HG02763 (cell line): ENCODE data around the gene FCHSD1.
A peak's percentile ranks its signal among the peaks of the same experiment; 100 is the strongest.
"Not testable (repeated sequence)": the region's sequence is repeated elsewhere in the genome, so short reads cannot be mapped to it uniquely, and the experiment has no call there.

ENCODE experiments used
- ATAC-seq: cut with Tn5 transposase; IDR thresholded peaks from one replicate; pipeline ENCODE4 v1.9.1; 2021; ENCODE audit warnings: mild to moderate bottlenecking, moderate library complexity; ENCODE audit not compliant: unreplicated experiment

FCHSD1 gene

DNA sequence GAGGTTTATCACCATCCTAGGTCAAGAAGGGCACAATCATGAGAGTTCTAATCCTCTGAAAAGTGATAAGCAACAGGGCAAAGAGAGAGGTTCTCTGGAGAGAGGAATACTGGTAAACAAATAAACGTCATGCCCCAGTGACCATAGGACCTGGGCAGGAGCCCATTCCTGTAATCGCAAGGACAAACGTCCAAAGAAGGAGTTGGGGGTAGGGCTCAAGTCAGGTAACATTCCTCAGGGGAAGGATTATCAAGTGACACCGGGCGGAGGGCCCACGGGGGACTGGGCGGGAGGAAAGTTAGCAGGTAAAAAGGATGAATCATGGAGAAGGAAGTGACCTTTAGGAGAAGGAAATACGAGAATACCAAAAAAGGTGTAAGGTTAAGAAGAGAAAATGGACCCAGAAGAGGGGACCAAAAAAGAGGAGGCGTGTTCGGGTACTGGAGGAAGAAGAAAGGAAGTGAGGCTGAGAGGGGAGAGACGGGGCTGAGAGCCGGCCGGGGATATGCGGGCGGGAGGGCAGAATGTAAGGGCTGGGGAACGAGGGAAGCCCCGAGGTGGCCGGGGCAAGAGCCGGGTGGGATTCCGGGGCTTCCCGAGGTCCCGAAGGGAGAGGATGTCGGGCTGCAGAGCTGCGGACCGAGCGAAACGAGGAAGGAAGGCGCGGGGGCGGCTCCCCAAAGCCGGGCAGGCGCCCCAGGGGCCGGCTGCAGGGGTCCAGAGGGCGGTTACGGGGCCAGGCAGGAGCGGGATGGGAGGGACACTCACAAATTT lies 33.0 kb downstream of the FCHSD1 start:
- ATAC-seq = peak; percentile 28

DNA sequence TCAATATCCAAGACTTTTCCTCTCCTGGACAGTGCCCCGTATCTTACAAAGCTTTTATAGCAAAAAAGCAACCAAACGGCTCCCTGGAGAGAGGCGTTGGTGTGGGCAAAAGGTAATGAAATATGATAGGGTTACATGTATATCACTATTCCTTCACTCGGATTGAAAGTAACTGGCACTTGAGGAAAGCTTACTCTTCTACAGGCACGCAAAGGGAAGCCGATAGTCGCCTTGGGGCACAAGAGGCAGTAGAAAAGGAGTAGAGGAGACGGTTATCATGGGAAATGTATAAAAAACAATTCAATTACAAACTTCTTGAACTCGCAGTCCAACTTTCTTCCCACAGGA lies 33.6 kb downstream of the FCHSD1 start:
- no peak for ATAC-seq

DNA sequence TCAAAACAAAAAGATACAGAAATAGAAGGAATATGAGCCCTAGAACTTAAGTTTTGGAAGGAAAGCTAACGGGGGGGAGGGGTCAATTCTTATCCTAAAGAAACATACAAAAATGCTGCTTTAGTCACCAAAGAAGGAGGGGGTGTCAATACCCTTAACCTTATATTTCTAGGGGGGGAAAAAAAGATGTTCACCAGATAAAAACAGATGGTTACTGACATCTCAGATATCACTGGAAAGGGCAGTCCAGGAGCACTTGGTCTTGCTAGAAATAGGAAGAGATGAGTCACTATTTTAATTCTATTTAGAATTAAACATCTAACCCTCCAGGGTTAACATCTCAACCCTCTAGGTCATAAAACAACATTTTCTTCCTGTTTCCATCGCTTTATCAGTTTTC lies 34.1 kb downstream of the FCHSD1 start:
- ATAC-seq = no peak

DNA sequence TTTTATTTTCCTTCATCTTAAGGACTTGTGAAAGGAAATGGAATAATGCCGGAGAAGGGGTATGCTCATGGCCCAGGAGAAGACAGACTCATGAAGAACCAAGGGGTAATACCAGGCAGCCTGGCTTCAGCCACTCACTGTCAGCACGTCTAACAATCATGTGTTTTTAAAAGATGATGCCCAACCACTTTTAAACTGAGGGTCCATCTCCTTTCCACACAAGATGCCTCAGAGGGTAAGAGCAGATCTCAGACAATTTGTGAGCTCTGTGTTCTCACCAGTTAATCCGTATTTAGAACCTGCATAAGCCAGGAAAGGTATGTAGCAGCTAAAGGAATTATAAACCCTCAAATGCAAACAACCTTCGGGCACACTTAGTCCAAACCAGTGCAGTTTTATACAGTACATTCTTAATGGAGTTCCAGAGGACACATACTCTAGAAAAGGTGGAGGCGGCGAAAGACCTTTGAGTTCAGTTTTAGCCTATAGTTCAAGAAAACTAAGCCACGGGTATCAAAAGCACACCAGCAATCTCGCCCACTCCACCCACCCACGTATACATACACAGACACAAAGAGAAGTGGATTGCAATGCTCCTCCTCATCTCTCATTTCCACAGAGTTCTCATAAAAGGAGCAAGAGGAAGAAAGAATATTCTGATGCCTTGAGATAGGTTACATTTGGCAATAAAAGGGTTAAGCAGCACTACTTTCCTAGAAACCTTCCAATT lies 35.1 kb downstream of the FCHSD1 start:
- no peak for ATAC-seq

DNA sequence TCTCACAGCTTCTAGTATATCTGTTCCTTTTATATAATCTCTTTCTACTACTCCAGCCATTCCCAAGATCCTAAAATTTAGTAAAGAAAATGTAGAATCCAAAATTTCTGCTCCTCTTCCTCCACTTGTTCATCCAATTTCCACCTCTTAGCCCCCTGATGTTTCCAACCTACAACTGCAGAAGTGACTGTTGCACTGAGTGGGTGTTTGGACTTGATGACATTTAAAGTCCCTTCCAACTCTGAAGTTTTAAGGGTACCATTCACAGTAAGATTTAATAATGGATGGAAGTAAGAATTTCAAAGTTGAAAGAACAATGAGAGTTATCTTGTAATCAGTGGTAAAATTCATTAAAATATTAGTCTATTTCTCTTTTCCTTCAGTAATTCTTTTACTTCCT lies 37.9 kb downstream of the FCHSD1 start:
- ATAC-seq = no peak

DNA sequence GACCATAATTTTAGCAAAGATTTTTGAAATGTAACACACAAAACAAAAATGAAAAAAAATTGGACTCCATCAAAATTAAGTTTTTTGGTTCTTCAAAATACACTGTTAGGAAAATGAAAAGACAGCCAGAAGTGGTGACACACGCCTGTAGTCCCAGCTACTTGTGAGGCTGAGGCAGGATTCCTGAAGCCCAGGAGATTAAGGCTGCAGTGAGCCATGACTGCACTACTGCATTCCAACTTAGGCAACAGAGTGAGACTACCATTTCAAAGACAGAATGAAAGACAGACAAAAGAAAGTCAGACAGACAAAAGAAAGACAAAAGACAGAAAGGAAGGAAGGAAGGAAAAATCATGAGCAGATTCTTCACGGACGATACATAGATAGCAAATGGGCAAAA lies 39.9 kb downstream of the FCHSD1 start:
- no peak for ATAC-seq

DNA sequence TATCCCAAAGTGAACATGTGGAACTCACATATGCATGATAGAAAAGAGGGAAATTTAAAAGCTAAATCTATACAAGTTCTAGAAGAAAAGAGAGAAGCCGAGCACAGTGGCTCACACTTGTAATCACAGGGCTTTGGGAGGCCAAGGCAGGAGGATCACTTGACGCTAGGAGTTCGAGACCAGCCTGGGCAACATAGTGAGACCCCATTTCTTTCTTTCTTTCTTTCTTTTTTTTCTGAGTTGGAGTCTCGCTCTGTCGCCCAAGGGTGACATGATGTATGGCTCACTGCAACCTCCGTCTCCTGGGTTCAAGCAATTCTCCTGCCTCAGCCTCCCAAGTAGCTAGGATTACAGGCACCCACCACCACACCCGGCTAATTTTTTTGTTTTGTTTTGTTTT lies 41.3 kb downstream of the FCHSD1 start:
- not testable (repeated sequence) for ATAC-seq

DNA sequence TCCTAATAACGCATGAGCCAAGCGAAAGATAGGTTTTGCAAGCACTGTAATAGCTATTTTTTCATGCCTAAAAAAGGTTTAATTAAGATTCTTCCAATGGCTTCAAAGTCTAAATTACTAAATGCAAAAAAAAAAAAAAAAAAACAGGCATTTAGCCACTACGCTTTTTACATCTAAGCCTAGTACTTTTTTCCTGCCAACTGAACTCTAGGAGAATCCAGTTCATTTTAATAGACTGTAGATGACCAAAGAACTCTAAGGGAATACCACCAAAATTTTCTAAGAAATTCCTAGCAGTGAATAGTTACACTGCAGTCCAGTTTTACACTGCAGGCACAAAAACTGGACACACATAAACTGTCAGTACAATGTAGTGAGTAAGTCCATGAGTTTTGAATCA lies 42.2 kb downstream of the FCHSD1 start:
- ATAC-seq = no peak

DNA sequence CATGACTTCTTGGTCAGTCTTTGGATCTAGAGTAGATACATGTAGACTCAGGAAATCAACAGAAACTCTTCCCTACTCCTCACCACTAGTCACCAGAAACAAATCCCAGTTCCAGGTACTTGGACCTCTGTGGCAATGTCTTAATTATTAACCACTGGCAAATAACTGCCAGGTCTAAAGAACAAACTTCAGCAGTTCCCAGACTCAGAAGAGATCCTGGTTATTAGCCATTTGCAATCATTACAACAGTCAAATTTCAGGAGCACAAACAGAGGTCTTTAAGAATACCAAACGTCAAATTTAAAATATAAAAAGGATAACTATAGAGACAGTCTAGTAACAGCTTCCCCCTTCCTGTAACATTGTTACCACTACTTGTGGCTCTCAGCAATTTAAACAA lies 42.7 kb downstream of the FCHSD1 start:
- no peak for ATAC-seq

DNA sequence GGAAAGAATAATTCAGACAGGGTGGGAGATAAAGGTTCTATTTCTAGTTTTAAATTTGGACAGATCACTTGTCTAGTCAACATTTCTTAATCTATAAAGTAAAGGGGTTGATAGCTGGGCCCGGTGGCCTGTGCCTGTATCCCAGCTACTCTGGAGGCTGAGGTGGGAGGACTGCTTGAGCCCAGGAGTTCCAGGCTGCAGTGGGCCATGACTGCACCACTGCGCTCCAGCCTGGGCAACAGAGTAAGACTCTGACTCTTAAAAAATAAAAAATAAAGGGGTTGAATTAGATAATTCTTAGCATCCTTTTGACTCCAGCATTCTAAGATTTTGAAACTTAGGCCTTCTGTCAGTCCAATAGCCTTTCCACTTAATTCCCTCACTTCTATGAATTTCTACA lies 43.2 kb downstream of the FCHSD1 start:
- ATAC-seq = no peak

DNA sequence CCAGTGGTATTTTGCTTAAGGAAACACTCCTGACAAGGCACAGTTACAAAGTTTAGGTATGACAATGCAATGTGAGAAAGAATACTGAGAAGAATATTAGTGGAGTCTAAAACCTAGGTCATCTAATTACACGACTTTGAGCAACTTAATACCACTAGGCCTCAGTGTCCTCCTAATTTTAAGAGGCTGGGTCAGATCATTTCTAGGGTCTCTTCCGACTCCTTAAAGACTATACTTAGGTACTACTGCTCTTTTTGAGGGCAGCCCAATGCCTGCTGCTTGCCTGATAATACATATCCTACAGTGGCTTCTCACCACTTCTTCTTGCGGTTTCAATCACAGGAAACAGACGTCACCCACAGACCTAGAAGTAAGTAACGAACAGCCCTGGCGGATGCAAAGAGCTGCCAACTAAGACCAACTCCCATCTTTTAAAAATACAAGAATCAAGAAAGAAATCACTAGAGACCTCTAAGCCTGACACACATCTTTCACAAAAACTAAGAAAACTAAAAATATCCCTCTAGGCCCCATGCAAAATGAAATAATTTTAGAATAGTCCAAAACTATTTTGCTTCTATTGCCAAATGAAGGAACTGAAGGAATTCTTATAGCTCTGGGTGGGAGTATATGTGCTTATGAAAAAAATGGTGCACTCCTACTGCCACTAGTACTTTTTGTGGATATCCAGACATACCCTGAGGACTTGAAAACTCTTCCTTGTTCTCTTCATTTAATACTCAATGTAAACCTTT lies 45.5 kb downstream of the FCHSD1 start:
- peak; percentile 97 for ATAC-seq

DNA sequence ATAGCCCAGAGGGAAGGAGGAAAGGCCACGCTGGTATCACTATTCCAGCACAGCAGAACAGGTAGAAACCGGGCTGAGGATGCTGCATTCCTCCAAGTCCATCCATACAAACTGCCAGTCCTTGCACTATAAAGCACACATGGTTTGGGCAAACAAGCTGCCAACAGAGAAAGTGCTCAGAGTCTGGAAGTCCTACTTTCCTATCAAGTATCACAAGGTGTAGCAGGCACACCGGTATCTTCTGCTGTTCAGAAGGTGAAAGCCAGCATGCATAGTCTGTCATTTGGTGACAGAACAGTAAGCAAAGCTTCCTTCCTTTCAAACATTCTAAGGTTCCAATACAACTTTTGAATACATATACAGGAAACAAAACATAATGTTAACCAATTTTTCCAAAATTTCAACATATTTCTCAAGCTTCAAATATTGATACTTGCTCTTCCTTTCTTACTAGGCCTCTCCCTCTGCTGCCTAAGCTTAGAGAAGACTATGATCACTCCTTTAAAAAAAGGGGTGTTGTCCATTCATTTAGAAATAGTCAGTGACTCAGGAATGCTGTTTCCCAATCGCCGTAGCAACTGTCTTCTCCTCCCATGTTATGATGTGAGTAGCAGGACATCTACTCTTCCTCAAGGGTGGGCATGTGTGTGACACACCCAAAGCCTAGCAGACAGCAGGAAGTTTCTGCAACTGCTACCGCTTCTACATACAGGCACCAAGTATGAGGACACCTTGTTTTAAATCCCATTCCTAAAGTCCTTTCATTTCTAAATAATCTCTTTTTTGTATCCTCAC lies 47.1 kb downstream of the FCHSD1 start:
- no peak for ATAC-seq

DNA sequence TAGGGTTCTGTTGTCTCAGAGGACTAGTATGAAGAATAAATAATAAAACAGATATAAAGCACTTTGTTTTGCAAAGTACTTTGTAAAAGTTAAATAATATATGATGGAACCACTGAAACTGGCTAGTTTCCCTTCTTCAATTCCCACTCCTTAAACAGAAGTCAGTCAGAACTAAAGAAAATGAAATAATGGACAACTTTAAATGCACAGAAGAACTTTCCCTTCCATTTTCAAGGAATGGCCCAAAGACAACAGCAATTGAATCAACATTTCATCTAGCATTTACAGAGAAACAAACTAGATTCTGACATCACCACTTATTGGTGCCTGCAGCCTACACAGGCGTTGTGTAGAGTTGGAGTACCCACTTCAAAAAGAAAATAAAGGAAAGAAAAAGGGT lies 48.6 kb downstream of the FCHSD1 start:
- no peak for ATAC-seq

DNA sequence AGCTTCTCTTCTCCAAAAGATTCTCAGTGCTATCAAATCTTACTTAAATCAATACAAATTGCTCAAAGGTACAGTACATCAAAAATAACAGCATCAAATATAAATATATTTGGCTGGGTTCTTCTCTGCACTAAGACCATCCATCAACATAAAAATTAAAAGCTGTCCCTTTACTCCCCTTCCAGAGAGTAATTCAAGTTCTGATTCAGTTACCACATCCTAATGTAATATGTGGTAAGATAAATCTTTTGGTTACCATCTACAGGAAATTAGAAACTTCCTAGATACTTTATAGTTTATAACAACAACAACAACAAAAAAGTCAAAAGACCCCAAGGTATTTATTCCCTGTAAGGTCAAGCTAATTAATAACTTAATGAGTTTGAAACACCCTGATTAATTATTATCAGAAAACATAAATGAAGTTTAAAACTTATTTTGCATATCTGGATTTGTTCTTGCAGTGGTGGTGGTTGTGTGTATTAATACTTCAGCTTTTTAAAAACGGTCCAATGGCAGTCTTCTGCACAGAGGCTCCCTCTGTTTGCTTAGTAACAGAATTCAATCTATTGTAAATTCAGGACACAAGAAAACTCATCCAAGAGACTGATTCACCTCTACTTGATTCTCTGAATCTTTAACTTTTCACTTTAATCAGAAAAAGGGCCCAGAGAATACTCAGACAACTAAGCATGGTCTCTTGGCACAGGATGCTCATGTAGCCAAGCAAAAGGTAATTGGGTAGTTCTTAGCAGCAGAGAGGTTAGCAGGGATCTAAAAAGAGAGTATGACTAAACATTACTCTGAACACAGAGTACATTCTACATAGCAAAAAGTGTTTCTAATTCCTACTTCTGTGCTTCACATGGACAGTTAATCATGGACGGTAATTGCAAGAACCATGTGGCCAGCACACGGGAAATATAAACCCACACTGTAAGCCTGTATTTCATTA lies 52.5 kb downstream of the FCHSD1 start:
- ATAC-seq = no peak

DNA sequence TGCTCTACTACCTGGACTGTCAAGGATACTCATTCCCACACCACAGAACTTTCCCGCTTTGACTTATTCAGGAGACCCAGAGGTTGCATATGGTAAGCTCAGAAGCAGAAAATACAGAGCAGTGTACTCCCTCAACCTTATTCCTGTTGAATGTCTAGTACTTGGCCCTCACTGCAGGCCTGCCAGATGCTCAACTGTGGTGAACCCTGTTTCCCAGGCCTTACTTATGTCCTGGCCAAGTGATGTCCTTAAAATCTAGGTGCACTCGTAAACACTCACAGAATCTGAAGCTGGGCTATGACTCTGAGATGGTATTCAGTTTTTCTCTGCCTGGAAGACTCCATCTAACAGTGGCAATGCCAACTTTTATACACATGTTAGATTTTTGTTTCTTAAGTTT lies 53.4 kb downstream of the FCHSD1 start:
- no peak for ATAC-seq

DNA sequence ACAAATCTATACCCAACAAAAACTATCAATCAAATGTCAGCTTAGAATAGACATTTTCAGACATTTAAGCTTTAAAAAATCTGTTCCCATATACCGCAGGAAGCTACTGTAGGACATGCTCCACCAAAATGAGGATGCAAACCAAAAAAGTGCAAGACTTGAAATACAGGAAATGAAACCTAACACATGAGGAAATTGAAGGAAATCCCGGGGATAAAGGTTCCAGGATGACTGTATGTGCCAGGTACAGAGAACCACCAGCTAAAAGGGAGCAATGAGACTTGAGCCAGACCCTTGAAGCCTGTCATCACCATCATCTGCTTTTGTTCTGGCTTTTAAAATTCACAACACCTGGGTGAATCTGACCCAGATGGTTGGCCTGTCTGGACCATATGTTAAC lies 53.8 kb downstream of the FCHSD1 start:
- ATAC-seq = no peak

DNA sequence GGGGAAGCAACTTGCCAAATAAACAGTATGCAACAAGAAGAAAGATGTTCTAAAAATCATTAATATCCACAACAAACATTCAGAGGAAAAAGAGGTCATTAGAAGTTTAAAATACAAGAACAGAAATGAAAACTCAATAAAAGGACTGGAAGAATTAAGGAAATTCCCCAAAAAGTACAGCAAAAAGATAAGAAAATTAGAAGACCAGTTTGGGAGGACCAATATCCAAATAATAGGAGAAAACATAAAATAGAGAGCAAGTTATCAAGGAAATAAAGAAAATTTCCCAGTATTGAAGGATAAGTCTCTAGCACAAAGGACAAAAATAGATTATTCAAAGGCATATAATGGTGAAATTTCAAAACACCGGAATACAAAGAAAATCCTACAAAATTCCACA lies 54.4 kb downstream of the FCHSD1 start:
- ATAC-seq = no peak

DNA sequence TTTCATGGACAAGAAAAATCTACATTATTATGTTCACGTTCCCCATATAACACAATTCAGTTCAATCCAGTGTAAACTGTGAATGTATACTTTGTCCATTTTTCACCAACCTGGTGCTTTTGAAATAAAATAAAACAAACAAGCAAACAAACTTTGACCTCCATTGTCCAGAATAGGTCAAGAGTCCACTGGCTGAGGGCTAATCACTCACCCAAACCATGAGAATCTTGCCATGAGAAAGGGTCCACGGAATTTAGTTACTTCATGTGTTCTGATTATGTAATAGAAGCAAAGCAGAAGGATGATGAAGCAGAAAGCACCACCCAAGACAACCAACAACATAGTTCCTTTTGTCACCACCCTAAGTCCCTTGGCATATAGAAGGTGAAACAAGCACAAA lies 61.1 kb downstream of the FCHSD1 start:
- no peak for ATAC-seq
